SK-N-SH treated with all-trans-retinoic acid at 6 μM for 48 hours (cell line): ENCODE data around the gene PFKM.

Source experiments
- ATAC-seq: fragments of 200-7000 bp; cut with Tn5 transposase; 3 replicates; pipeline ENCODE4 v1.9.1; 2020; ENCODE audit warnings: mild to moderate bottlenecking, moderate library complexity
- ARNTL ChIP-seq: fragments of 450-650 bp; formaldehyde crosslinking; IDR thresholded peaks from 2 replicates; pipeline ENCODE4 v1.5.0; 2020; ENCODE audit warnings: low read depth, mild to moderate bottlenecking, moderate library complexity, borderline replicate concordance
- BACH2 ChIP-seq: fragments of 250-450 bp; sonication (Bioruptor Pico); IDR thresholded peaks from 2 replicates; pipeline ENCODE4 v1.9.0; 2021; ENCODE audit warnings: mild to moderate bottlenecking, borderline replicate concordance
- CREB5 ChIP-seq: fragments of 250-450 bp; sonication (Bioruptor Pico); IDR thresholded peaks from 2 replicates; pipeline ENCODE4 v1.5.1; 2020; ENCODE audit warnings: low read depth, mild to moderate bottlenecking, moderate library complexity
- CSDC2 ChIP-seq: fragments of 250-450 bp; sonication (Bioruptor Pico); IDR thresholded peaks from 2 replicates; pipeline ENCODE4 v1.5.0; 2020; ENCODE audit warnings: mild to moderate bottlenecking, moderate library complexity
- ESRRG ChIP-seq: fragments of 250-450 bp; sonication (Bioruptor Pico); IDR thresholded peaks from 2 replicates; pipeline ENCODE4 v1.6.1; 2021; ENCODE audit warnings: mild to moderate bottlenecking
- GLIS3 ChIP-seq: fragments of 250-450 bp; sonication (Bioruptor Pico); IDR thresholded peaks from 2 replicates; pipeline ENCODE4 v1.5.0; 2020; ENCODE audit warnings: mild to moderate bottlenecking, moderate library complexity
- ISL1 ChIP-seq: fragments of 250-450 bp; sonication (Bioruptor Pico); IDR thresholded peaks from 2 replicates; pipeline ENCODE4 v2.1.2; 2022; ENCODE audit warnings: mild to moderate bottlenecking, moderate library complexity
- OSR1 ChIP-seq: fragments of 250-450 bp; sonication (Bioruptor Pico); IDR thresholded peaks from 2 replicates; pipeline ENCODE4 v1.8.0; 2022; ENCODE audit warnings: moderate library complexity, mild to moderate bottlenecking, inconsistent platforms
- PATZ1 ChIP-seq: fragments of 250-450 bp; sonication (Bioruptor Pico); IDR thresholded peaks from 2 replicates; pipeline ENCODE4 v1.8.0; 2020; ENCODE audit warnings: mild to moderate bottlenecking, moderate library complexity, borderline replicate concordance
- POU6F1 ChIP-seq: fragments of 250-450 bp; sonication (Bioruptor Pico); IDR thresholded peaks from 2 replicates; pipeline ENCODE4 v1.8.0; 2021; ENCODE audit warnings: low read depth, mild to moderate bottlenecking, moderate library complexity, borderline replicate concordance
- PPARA ChIP-seq: fragments of 250-450 bp; sonication (Bioruptor Pico); IDR thresholded peaks from 2 replicates; pipeline ENCODE4 v1.5.0; 2020; ENCODE audit warnings: mild to moderate bottlenecking, borderline replicate concordance
- RARB ChIP-seq: fragments of 250-450 bp; sonication (Bioruptor Pico); IDR thresholded peaks from 2 replicates; pipeline ENCODE4 v1.8.0; 2021; ENCODE audit warnings: mild to moderate bottlenecking, moderate library complexity
- SNAI2 ChIP-seq: fragments of 250-450 bp; sonication (Bioruptor Pico); IDR thresholded peaks from 2 replicates; pipeline ENCODE4 v1.5.0; 2020; ENCODE audit warnings: mild to moderate bottlenecking, moderate library complexity
- TCF4 ChIP-seq: fragments of 250-450 bp; sonication (Bioruptor Pico); IDR thresholded peaks from 2 replicates; pipeline ENCODE4 v1.8.0; 2021; ENCODE audit warnings: mild to moderate bottlenecking, moderate library complexity, borderline replicate concordance
- TOX ChIP-seq: fragments of 250-450 bp; sonication (Bioruptor Pico); IDR thresholded peaks from 2 replicates; pipeline ENCODE4 v1.8.0; 2021; ENCODE audit warnings: mild to moderate bottlenecking, moderate library complexity, borderline replicate concordance
- TSHZ2 ChIP-seq: fragments of 250-450 bp; sonication (Bioruptor Pico); IDR thresholded peaks from 2 replicates; pipeline ENCODE4 v1.5.0; 2020; ENCODE audit warnings: mild to moderate bottlenecking, moderate library complexity
- ZC3H10 ChIP-seq: fragments of 250-450 bp; sonication (Bioruptor Pico); IDR thresholded peaks from 2 replicates; pipeline ENCODE4 v1.5.1; 2021; ENCODE audit warnings: mild to moderate bottlenecking, moderate library complexity
- ZFP3 ChIP-seq: fragments of 250-450 bp; sonication (Bioruptor Pico); IDR thresholded peaks from 2 replicates; pipeline ENCODE4 v1.5.0; 2020; ENCODE audit warnings: mild to moderate bottlenecking, moderate library complexity
- ZFP30 ChIP-seq: fragments of 450-650 bp; formaldehyde crosslinking; IDR thresholded peaks from 2 replicates; pipeline ENCODE4 v1.5.0; 2022; ENCODE audit warnings: mild to moderate bottlenecking, moderate library complexity
- ZNF565 ChIP-seq: fragments of 450-650 bp; formaldehyde crosslinking; conservative IDR thresholded peaks from 2 replicates; pipeline ENCODE4 v1.5.0; 2020; ENCODE audit warnings: low read depth, mild to moderate bottlenecking, moderate library complexity
- ZNF70 ChIP-seq: fragments of 450-650 bp; formaldehyde crosslinking; IDR thresholded peaks from 2 replicates; pipeline ENCODE4 v1.5.0; 2020; ENCODE audit warnings: mild to moderate bottlenecking, moderate library complexity
- ZNF8 ChIP-seq: fragments of 450-650 bp; formaldehyde crosslinking; IDR thresholded peaks from 2 replicates; pipeline ENCODE4 v1.5.0; 2020; ENCODE audit warnings: mild to moderate bottlenecking, moderate library complexity

The PFKM gene

GRCh38 chr12:48132826-48133225, 13.7 kb downstream of the PFKM start:
- ATAC-seq = no peak

GRCh38 chr12:48135027-48135426, 15.9 kb downstream of the PFKM start:
- ATAC-seq = no peak
- TF ChIP-seq ISL1 (CRISPR knock-in tag) = no peak
- TF ChIP-seq ZFP3 = no peak
- no peak for TF ChIP-seq BACH2 (CRISPR knock-in tag)
- TF ChIP-seq CREB5 (CRISPR knock-in tag) = no peak
- TF ChIP-seq TOX (CRISPR knock-in tag) = no peak
- TF ChIP-seq TSHZ2 = no peak
- no peak for TF ChIP-seq ZNF70 (CRISPR knock-in tag)
- TF ChIP-seq ARNTL (CRISPR knock-in tag) = no peak
- TF ChIP-seq CSDC2 = no peak
- TF ChIP-seq ZFP30 (CRISPR knock-in tag) = no peak
- no peak for TF ChIP-seq PPARA (CRISPR knock-in tag)
- TF ChIP-seq SNAI2 (CRISPR knock-in tag) = no peak
- no peak for TF ChIP-seq TCF4
- TF ChIP-seq POU6F1 = no peak
- TF ChIP-seq PATZ1 (CRISPR knock-in tag) = no peak
- TF ChIP-seq GLIS3 = no peak
- no peak for TF ChIP-seq OSR1 (CRISPR knock-in tag)
- TF ChIP-seq ZC3H10 (CRISPR knock-in tag) = no peak
- no peak for TF ChIP-seq ZNF8 (CRISPR knock-in tag)
- no peak for TF ChIP-seq ZNF565 (CRISPR knock-in tag)

More at GRCh38 chr12:48132826-48133225, 13.7 kb downstream of the PFKM start:
- TF ChIP-seq BACH2 (CRISPR knock-in tag) (no peak), ZNF70 (CRISPR knock-in tag) (no peak), ZFP30 (CRISPR knock-in tag) (no peak), ZNF565 (CRISPR knock-in tag) (no peak), ZNF8 (CRISPR knock-in tag) (no peak), ISL1 (CRISPR knock-in tag) (no peak), ESRRG (CRISPR knock-in tag) (no peak), RARB (CRISPR knock-in tag) (no peak), SNAI2 (CRISPR knock-in tag) (no peak), CREB5 (CRISPR knock-in tag) (no peak)
